GM12878 (cell line): ENCODE measurements around the gene NCKAP5. TPM values are rescaled to one million over a fixed set of nuclear protein-coding genes. Genes with fewer than 3 reads are reported as not detected.

Experiments used
- ATAC-seq: fragments of 200-7000 bp; cut with Tn5 transposase; 3 replicates; pipeline ENCODE4 v1.9.1; 2020; ENCODE audit warnings: mild to moderate bottlenecking, moderate library complexity
- BruUV-seq: library from RNA; stranded (reverse); fragments of 400-500 nt; replicated peaks from 2 replicates; lab custom pipeline; 2021; lab: Mats Ljungman, UMichigan
- CTCF ChIA-PET: fragments of 300-600 bp; sonication (Branson Sonifier 250); formaldehyde crosslinking; extraction: SDS; loops from one replicate; lab custom pipeline; 2021; ENCODE audit warnings: inconsistent platforms; lab: Yijun Ruan, JAX
- POLR2A ChIA-PET: fragments of 350-600 bp; formaldehyde crosslinking; extraction: SDS; loops from one replicate; lab custom pipeline; 2021; ENCODE audit warnings: inconsistent platforms; lab: Charles Lee
- RAD21 ChIA-PET: fragments of 300-600 bp; sonication (Branson Sonifier 250); formaldehyde crosslinking; loops from one replicate; lab custom pipeline; 2023; ENCODE audit warnings: antibody characterized with exemption; ENCODE audit not compliant: unreplicated experiment; lab: Charles Lee
- SMC1A ChIA-PET: fragments of 300-600 bp; sonication (Branson Sonifier 250); formaldehyde crosslinking; loops from one replicate; lab custom pipeline; 2023; ENCODE audit not compliant: unreplicated experiment, uncharacterized antibody; lab: Charles Lee
- DNase-seq: peaks from one replicate; pipeline ENCODE4 v3.0.0-alpha.2; 2011; ENCODE audit warnings: low read depth, low spot score
- FAIRE-seq: peaks from 3 replicates; lab custom pipeline; 2011; peaks lifted over from hg19 to GRCh38; lab: Jason Lieb, UNC
- H2AFZ ChIP-seq: 2 replicates; pipeline ENCODE4 v1.6.0; 2011; ENCODE audit warnings: low read depth, low read length, control low read depth; ENCODE audit not compliant: control insufficient read depth
- H3K27ac ChIP-seq: 2 replicates; pipeline ENCODE4 v1.5.1; 2011; ENCODE audit warnings: control low read depth; ENCODE audit not compliant: control insufficient read depth, insufficient read depth
- H3K27me3 ChIP-seq, 2 experiments: replicated peaks in 1 of 2; 2 replicates each; pipeline versions ENCODE4 v1.6.0 to v1.6.1; 2011; ENCODE audit warnings: low read length in 1 of 2; ENCODE audit not compliant: control insufficient read depth in 2 of 2, insufficient read depth in 2 of 2
- H3K36me3 ChIP-seq, 2 experiments: 2 replicates each; pipeline ENCODE4 v1.5.1; 2011; ENCODE audit warnings: low read length in 1 of 2; ENCODE audit not compliant: control insufficient read depth in 2 of 2, insufficient read depth in 2 of 2
- H3K4me1 ChIP-seq: 2 replicates; pipeline ENCODE4 v1.6.1; 2011; ENCODE audit warnings: mild to moderate bottlenecking, low read length, moderate library complexity, mixed read lengths; ENCODE audit not compliant: control insufficient read depth, insufficient read depth
- H3K4me2 ChIP-seq: 2 replicates; pipeline ENCODE4 v1.6.0; 2011; ENCODE audit warnings: control low read depth; ENCODE audit not compliant: control insufficient read depth, insufficient read depth
- H3K4me3 ChIP-seq: fragments of 200-600 bp; sonication (generic); 2 replicates; pipeline ENCODE4 v1.5.1; 2016
- H3K79me2 ChIP-seq: 2 replicates; pipeline ENCODE4 v1.6.0; 2011; ENCODE audit warnings: low read length; ENCODE audit not compliant: control insufficient read depth, insufficient read depth
- H3K9ac ChIP-seq: 2 replicates; pipeline ENCODE4 v1.8.0; 2011; ENCODE audit warnings: low read length, control low read depth, mixed read lengths; ENCODE audit not compliant: control insufficient read depth, insufficient read depth
- H3K9me3 ChIP-seq: replicated peaks from 3 replicates; pipeline ENCODE4 v1.5.1; 2011; ENCODE audit warnings: mild to moderate bottlenecking, low read length; ENCODE audit not compliant: control insufficient read depth, insufficient read depth
- H4K20me1 ChIP-seq: 2 replicates; pipeline ENCODE4 v1.6.0; 2011; ENCODE audit not compliant: control insufficient read depth, insufficient read depth
- CBX5 ChIP-seq: sonication (generic); IDR thresholded peaks from 2 replicates; pipeline ENCODE4 v1.6.1; 2016; ENCODE audit warnings: low read depth, moderate library complexity, mild to moderate bottlenecking, inconsistent platforms
- ESRRA ChIP-seq: IDR thresholded peaks from 2 replicates; pipeline ENCODE4 v1.6.1; 2012; ENCODE audit warnings: mild to moderate bottlenecking, low read length, improper control_type of control experiment
- FOS ChIP-seq: IDR thresholded peaks from 3 replicates; pipeline ENCODE4 v1.6.1; 2011; ENCODE audit warnings: borderline replicate concordance; ENCODE audit not compliant: insufficient read length; ENCODE audit errors: extremely low read depth
- IRF4 ChIP-seq: IDR thresholded peaks from 2 replicates; pipeline ENCODE4 v1.6.1; 2011; ENCODE audit warnings: low read depth, low read length
- KLF5 ChIP-seq: fragments of 450-650 bp; IDR thresholded peaks from 2 replicates; pipeline ENCODE4 v1.6.1; 2014; ENCODE audit warnings: mild to moderate bottlenecking; ENCODE audit not compliant: partially characterized antibody
- MEF2A ChIP-seq: IDR thresholded peaks from 2 replicates; pipeline ENCODE4 v1.6.1; 2011; ENCODE audit warnings: low read depth, mild to moderate bottlenecking, low read length, moderate library complexity; ENCODE audit not compliant: insufficient read depth
- NFYA ChIP-seq: IDR thresholded peaks from 2 replicates; pipeline ENCODE4 v1.6.1; 2011; ENCODE audit warnings: low read depth, mild to moderate bottlenecking, low read length, improper control_type of control experiment, borderline replicate concordance
- PAX5 ChIP-seq: IDR thresholded peaks from 2 replicates; pipeline ENCODE4 v1.6.1; 2011; ENCODE audit warnings: low read depth, low read length, borderline replicate concordance
- PBX3 ChIP-seq: IDR thresholded peaks from 2 replicates; pipeline ENCODE4 v1.6.1; 2011; ENCODE audit warnings: mild to moderate bottlenecking, low read depth, low read length, moderate library complexity; ENCODE audit not compliant: insufficient replicate concordance
- POU2F2 ChIP-seq: IDR thresholded peaks from 3 replicates; pipeline ENCODE4 v1.6.1; 2011; ENCODE audit warnings: low read depth, mild to moderate bottlenecking, low read length, borderline replicate concordance
- RELA ChIP-seq: fragments of 450-650 bp; IDR thresholded peaks from 2 replicates; pipeline ENCODE4 v1.8.0; 2014; ENCODE audit warnings: borderline replicate concordance; ENCODE audit not compliant: partially characterized antibody
- TBL1XR1 ChIP-seq: IDR thresholded peaks from 2 replicates; pipeline ENCODE4 v1.6.1; 2012; ENCODE audit warnings: low read depth, low read length, improper control_type of control experiment
- USF1 ChIP-seq: IDR thresholded peaks from 2 replicates; pipeline ENCODE4 v1.6.1; 2011; ENCODE audit warnings: borderline replicate concordance, low read depth, mild to moderate bottlenecking, moderate library complexity, mixed read lengths, low read length; ENCODE audit not compliant: insufficient read depth; ENCODE audit errors: extremely low read length
- WGBS: methylation state at CpG from one replicate; pipeline ENCODE4 v1.1.6; 2016; ENCODE audit warnings: low lambda C conversion rate; ENCODE audit not compliant: insufficient replicate concordance, insufficient coverage; ENCODE audit errors: missing lambda C conversion rate; 5-methylcytosine and 5-hydroxymethylcytosine counted together
- in situ Hi-C: fragments of 300-500 bp; cut with MboI; formaldehyde crosslinking; loops from 9 replicates; pipeline ENCODE4 v1.14.3; 2018; ENCODE audit warnings: mixed read lengths
- intact Hi-C: fragments of 100-400 bp; cut with micrococcal nuclease; formaldehyde crosslinking; loops from one replicate; pipeline ENCODE4 v1.14.2; 2022; ENCODE audit not compliant: unreplicated experiment
- polyA plus RNA-seq, 11 experiments: library from polyadenylated mRNA; depleted of rRNA in 4 of 11; unstranded in 6 of 11; stranded (reverse) in 5 of 11; fragments of >200 nt; fragmentation: Nextera tagmentation in 4 of 11; fragmentation: Illumina TruSeq in 1 of 11; extraction: Ambion mirVana in 4 of 11; extraction: Trizol in 1 of 11; gene quantifications; 1 replicate in 1 of 11; 2 replicates in 10 of 11; pipeline versions ENCODE4 v1.2.1 to v1.2.3, GENCODE V29; 2011 to 2016; ENCODE audit warnings: inconsistent platforms in 2 of 11, missing spikeins in 2 of 11, low read depth in 1 of 11
- total RNA-seq, 4 experiments: library from RNA; depleted of rRNA in 3 of 4; stranded (reverse); fragments of >200 nt in 3 of 4; fragmentation: Illumina TruSeq in 1 of 4; extraction: Trizol in 1 of 4; gene quantifications; 2 replicates each; pipeline versions ENCODE4 v1.2.1 to v1.2.3, GENCODE V29; 2013 to 2021

The NCKAP5 gene
- total and polyA plus RNA-seq, 10 of the 15 experiments (the other 5 are each of a cell fraction or from before 2014, with no cell fraction given), result 0.06 to 0.44 (median 0.16) TPM

- ATAC-seq (no peak), DNase-seq (no peak), FAIRE-seq (no peak)
- Histone ChIP-seq H3K27ac (no peak overlapping the region), H4K20me1 (no peaks in the 10 kb centered on the region), H3K9ac (no peak overlapping the region), H3K9me3 (no peaks in the 10 kb centered on the region), H3K27me3 (no peaks in the 10 kb centered on the region), H3K79me2 (no peaks in the 10 kb centered on the region), H3K4me1 (no peaks in the 10 kb centered on the region), H3K4me2 (no peak overlapping the region), H3K4me3 (no peak overlapping the region), H3K36me3 (no peaks in the 10 kb centered on the region), H2AFZ (no peak overlapping the region)
- 48% methylated on average over 1 of the region's 1 CpG for WGBS
- TF ChIP-seq KLF5 (no peak), PBX3 (no peak), FOS (no peak), IRF4 (no peak), CBX5 (no peak), ESRRA (no peak), NFYA (no peak), PAX5 (no peak), MEF2A (no peak), USF1 (no peak), POU2F2 (no peak), TBL1XR1 (no peak), RELA (no peak)
- BruUV-seq, result no TSS peak
- RAD21 ChIA-PET, result no interaction called here
- CTCF ChIA-PET, result interaction anchor here (0.6 kb wide), 1 partner anchor 93 kb away, joined by 3 read pairs; no protein-coding TSS in a partner anchor
- SMC1A ChIA-PET, result no interaction called here
- in situ Hi-C loops, result no loop called here
- POLR2A ChIA-PET, result no interaction called here
- intact Hi-C loops, result no loop called here
These were observed 528.7 kb downstream of the NCKAP5 start for GRCh38 chr2:133039531-133039930.
